Mesothelial cell of epicardium (in vitro differentiated cells): ENCODE data around the gene CLINT1. TPM values are rescaled to one million over a fixed set of nuclear protein-coding genes. Genes with fewer than 3 reads are reported as not detected.
A peak's percentile ranks its signal among the peaks of the same experiment; 100 is the strongest.

ENCODE experiments used
- DNase-seq, 2 experiments: peaks; one replicate each; pipeline ENCODE4 v3.0.0; 2021; ENCODE audit warnings: low spot score in 2 of 2; ENCODE audit not compliant: unreplicated experiment in 2 of 2
- H3K27ac Mint-ChIP-seq: 2 replicates; pipeline ENCODE4 v1.8.0; 2021; ENCODE audit warnings: mixed read lengths
- H3K27me3 Mint-ChIP-seq: 2 replicates; pipeline ENCODE4 v1.8.0; 2021; ENCODE audit warnings: low read depth, mixed read lengths
- H3K36me3 Mint-ChIP-seq: 2 replicates; pipeline ENCODE4 v1.8.0; 2021; ENCODE audit warnings: mixed read lengths
- H3K4me1 Mint-ChIP-seq: 2 replicates; pipeline ENCODE4 v1.8.0; 2021; ENCODE audit warnings: mixed read lengths
- H3K4me3 Mint-ChIP-seq: 2 replicates; pipeline ENCODE4 v1.8.0; 2021; ENCODE audit warnings: mild to moderate bottlenecking, moderate library complexity, mixed read lengths
- H3K9me3 Mint-ChIP-seq: 2 replicates; pipeline ENCODE4 v1.8.0; 2021; ENCODE audit warnings: mixed read lengths
- CTCF ChIP-seq: fragments of 200-600 bp; sonication (generic); IDR thresholded peaks from one replicate; pipeline ENCODE4 v1.5.0; 2021; ENCODE audit warnings: antibody characterized with exemption; ENCODE audit not compliant: unreplicated experiment
- total RNA-seq: library from RNA; stranded (reverse); gene quantifications from 3 replicates; pipeline ENCODE4 v1.2.1, GENCODE V29; 2021

The CLINT1 gene
- total RNA-seq, 1 donor from 2014 or later = 74.8 TPM

GRCh38 chr5:157766442-157766841, 92.5 kb downstream of the CLINT1 start:
- Mint-ChIP-seq H3K4me3 (no peak overlapping the region), H3K4me1 (peaks cover 11% of the 10 kb centered on the region), H3K27me3 (peaks cover 12% of the 10 kb centered on the region), H3K36me3 (no peaks in the 10 kb centered on the region), H3K9me3 (no peaks in the 10 kb centered on the region), H3K27ac (no peak overlapping the region)
- DNase-seq = no peak
- TF ChIP-seq CTCF = no peak

- H3K4me1 Mint-ChIP-seq = peaks cover 12% of the 10 kb centered on the region
- H3K27me3 Mint-ChIP-seq = peaks cover 12% of the 10 kb centered on the region
- no peak overlapping the region for H3K4me3 Mint-ChIP-seq
- no peaks in the 10 kb centered on the region for H3K9me3 Mint-ChIP-seq
- no peak for DNase-seq
- H3K27ac Mint-ChIP-seq = no peak overlapping the region
- no peak for TF ChIP-seq CTCF
- H3K36me3 Mint-ChIP-seq = no peaks in the 10 kb centered on the region
Measured at GRCh38 chr5:157764531-157764930, 94.4 kb downstream of the CLINT1 start.

- Mint-ChIP-seq H3K27me3 (peaks cover 12% of the 10 kb centered on the region), H3K9me3 (no peaks in the 10 kb centered on the region)
- no peak for DNase-seq
Measured at GRCh38 chr5:157761690-157762621, 97.0 kb downstream of the CLINT1 start.

GRCh38 chr5:157758706-157759105, 100.2 kb downstream of the CLINT1 start:
- no peak for DNase-seq
- TF ChIP-seq CTCF = no peak
- Mint-ChIP-seq H3K27me3 (no peaks in the 10 kb centered on the region), H3K9me3 (no peaks in the 10 kb centered on the region), H3K4me3 (no peak overlapping the region), H3K36me3 (peaks cover 12% of the 10 kb centered on the region), H3K27ac (no peak overlapping the region), H3K4me1 (peaks cover 12% of the 10 kb centered on the region)

More at GRCh38 chr5:157761690-157762621, 97.0 kb downstream of the CLINT1 start:
- no peak overlapping the region for H3K4me3 Mint-ChIP-seq
- peak; percentile 87 for TF ChIP-seq CTCF
- no peak overlapping the region for H3K27ac Mint-ChIP-seq
- peaks cover 12% of the 10 kb centered on the region for H3K4me1 Mint-ChIP-seq
- no peaks in the 10 kb centered on the region for H3K36me3 Mint-ChIP-seq

- no peaks in the 10 kb centered on the region for H3K9me3 Mint-ChIP-seq
- peaks cover 19% of the 10 kb centered on the region for H3K36me3 Mint-ChIP-seq
- no peak overlapping the region for H3K4me3 Mint-ChIP-seq
- H3K4me1 Mint-ChIP-seq = no peaks in the 10 kb centered on the region
- no peak for DNase-seq
- H3K27me3 Mint-ChIP-seq = no peaks in the 10 kb centered on the region
- H3K27ac Mint-ChIP-seq = no peak overlapping the region
- no peak for TF ChIP-seq CTCF
Measured at GRCh38 chr5:157756122-157756521, 102.8 kb downstream of the CLINT1 start.
